ENCODE data around the gene DHDDS. TPM values are rescaled to one million over a fixed set of nuclear protein-coding genes. Genes with fewer than 3 reads are reported as not detected.
"Not testable (repeated sequence)": the region's sequence is repeated elsewhere in the genome, so short reads cannot be mapped to it uniquely, and the experiment has no call there.

Gene DHDDS
- total RNA-seq, 2 donors from 2014 or later, result 83.5 to 88.5 TPM

GRCh38 chr1:26498894-26499293, 66.8 kb downstream of the DHDDS start:
- no peak overlapping the region for H3K27ac ChIP-seq
- no peaks in the 10 kb centered on the region for H3K36me3 ChIP-seq
- TF ChIP-seq, protein P1, sequence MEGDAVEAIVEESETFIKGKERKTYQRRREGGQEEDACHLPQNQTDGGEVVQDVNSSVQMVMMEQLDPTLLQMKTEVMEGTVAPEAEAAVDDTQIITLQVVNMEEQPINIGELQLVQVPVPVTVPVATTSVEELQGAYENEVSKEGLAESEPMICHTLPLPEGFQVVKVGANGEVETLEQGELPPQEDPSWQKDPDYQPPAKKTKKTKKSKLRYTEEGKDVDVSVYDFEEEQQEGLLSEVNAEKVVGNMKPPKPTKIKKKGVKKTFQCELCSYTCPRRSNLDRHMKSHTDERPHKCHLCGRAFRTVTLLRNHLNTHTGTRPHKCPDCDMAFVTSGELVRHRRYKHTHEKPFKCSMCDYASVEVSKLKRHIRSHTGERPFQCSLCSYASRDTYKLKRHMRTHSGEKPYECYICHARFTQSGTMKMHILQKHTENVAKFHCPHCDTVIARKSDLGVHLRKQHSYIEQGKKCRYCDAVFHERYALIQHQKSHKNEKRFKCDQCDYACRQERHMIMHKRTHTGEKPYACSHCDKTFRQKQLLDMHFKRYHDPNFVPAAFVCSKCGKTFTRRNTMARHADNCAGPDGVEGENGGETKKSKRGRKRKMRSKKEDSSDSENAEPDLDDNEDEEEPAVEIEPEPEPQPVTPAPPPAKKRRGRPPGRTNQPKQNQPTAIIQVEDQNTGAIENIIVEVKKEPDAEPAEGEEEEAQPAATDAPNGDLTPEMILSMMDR (IDR thresholded peaks at IDR 0.05), result no peak
- DNase-seq, result no peak
- no peak overlapping the region for H3K4me3 ChIP-seq
- H3K27me3 ChIP-seq, result no peaks in the 10 kb centered on the region
- intact Hi-C loops (cut with DNase I), result loop anchor here (10.0 kb wide), 1 partner anchor 86 kb away; no protein-coding TSS in a partner anchor
- H3K9me3 ChIP-seq, result no peaks in the 10 kb centered on the region
- H3K4me1 ChIP-seq, result no peaks in the 10 kb centered on the region
- H3K9ac ChIP-seq (ENCODE audit: low read depth in 2 of 2, low read length in 2 of 2), result no peak overlapping the region

DNA sequence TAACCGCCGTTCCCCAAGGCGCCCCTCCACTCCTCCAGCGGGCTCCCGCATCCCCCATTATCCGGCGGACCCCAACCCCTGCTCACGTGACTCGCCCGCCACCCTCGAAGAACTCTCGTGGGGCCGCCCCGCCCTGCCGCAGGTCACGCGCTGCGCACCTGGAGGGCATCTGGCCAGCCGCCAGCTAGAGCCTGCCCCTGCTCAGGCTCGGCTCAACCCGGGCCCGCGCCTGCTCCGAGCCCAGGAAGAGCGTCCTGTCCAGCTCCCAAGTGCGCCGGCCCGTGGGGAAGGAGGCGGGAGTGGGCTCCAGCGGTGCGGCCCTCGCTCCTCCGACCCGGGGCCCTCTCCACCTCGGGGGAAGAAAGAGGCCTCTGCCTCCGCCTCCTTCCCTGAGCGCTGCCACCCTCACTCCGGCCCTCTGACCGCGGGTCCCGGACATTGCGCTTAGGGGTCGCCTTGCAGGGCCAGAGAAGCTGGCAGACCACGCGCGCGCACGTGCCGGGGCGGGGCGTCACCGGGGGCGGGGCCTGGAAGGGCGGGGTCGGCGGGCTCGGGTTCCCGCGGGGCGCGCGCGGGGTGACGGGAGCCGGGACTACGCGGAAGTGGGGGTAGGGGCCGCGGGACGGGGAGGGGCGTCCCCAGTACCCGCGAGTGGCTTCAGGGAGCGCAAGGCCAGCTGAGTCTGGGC, 68.5 kb downstream of the DHDDS start:
- H3K9ac ChIP-seq (ENCODE audit: low read depth in 2 of 2, low read length in 2 of 2), result peak overlapping the region; percentile 85 to 95
- H3K4me3 ChIP-seq, result peak overlapping the region; percentile 61
- H3K27me3 ChIP-seq, result no peaks in the 10 kb centered on the region
- peak; percentile 95 for DNase-seq
- peak overlapping the region; percentile 97 for H3K27ac ChIP-seq
- intact Hi-C loops (cut with DNase I), result no loop called here
- TF ChIP-seq, protein P1 (IDR thresholded peaks at IDR 0.05), result no peak
- H3K36me3 ChIP-seq, result no peaks in the 10 kb centered on the region
- H3K9me3 ChIP-seq, result no peaks in the 10 kb centered on the region
- no peaks in the 10 kb centered on the region for H3K4me1 ChIP-seq

DNA sequence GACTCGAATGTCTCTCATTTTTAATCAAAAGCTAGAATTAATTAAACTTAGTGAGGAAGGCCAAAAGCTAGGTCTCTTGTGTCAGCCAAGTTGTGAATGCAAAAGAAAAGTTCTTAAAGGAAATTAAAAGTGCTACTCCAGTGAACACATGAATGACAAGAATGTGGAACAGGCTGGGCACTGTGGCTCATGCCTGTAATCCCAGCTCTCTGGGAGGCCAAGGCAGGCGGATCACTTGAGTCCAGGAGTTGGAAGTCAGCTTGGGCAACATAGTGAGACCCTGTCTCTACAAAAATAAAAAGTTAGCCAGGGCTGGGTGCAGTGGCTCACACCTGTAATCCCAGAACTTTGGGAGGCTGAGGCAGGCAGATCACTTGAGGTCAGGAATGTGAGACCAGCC, 78.6 kb downstream of the DHDDS start:
- H3K27ac ChIP-seq; H3K36me3 ChIP-seq; H3K9ac ChIP-seq (ENCODE audit: low read depth in 2 of 2, low read length in 2 of 2); intact Hi-C loops (cut with DNase I); H3K9me3 ChIP-seq; H3K27me3 ChIP-seq; H3K4me1 ChIP-seq; DNase-seq; H3K4me3 ChIP-seq: not testable (repeated sequence)

- H3K4me3 ChIP-seq; H3K4me1 ChIP-seq; H3K36me3 ChIP-seq; H3K27me3 ChIP-seq; intact Hi-C loops (cut with DNase I); DNase-seq; H3K27ac ChIP-seq; H3K9ac ChIP-seq (ENCODE audit: low read depth in 2 of 2, low read length in 2 of 2); H3K9me3 ChIP-seq: not testable (repeated sequence)
Measured at GRCh38 chr1:26515836-26516235, 83.7 kb downstream of the DHDDS start.

- Histone ChIP-seq H3K27ac (no peak overlapping the region), H3K9me3 (no peaks in the 10 kb centered on the region), H3K4me3 (no peak overlapping the region), H3K9ac (ENCODE audit: low read depth in 2 of 2, low read length in 2 of 2) (no peak overlapping the region), H3K4me1 (no peaks in the 10 kb centered on the region), H3K36me3 (no peaks in the 10 kb centered on the region), H3K27me3 (no peaks in the 10 kb centered on the region)
- DNase-seq, result no peak
- intact Hi-C loops (cut with DNase I), result no loop called here
- TF ChIP-seq, protein P1 (IDR thresholded peaks at IDR 0.05), result no peak
Measured at GRCh38 chr1:26516987-26517765, 85.1 kb downstream of the DHDDS start.

- no peaks in the 10 kb centered on the region for H3K27me3 ChIP-seq
- no peaks in the 10 kb centered on the region for H3K36me3 ChIP-seq
- intact Hi-C loops (cut with DNase I), result no loop called here
- no peak for DNase-seq
- TF ChIP-seq, protein P1 (IDR thresholded peaks at IDR 0.05), result no peak
- H3K4me1 ChIP-seq, result no peaks in the 10 kb centered on the region
- H3K9ac ChIP-seq (ENCODE audit: low read depth in 2 of 2, low read length in 2 of 2), result no peak overlapping the region
- no peak overlapping the region for H3K4me3 ChIP-seq
- no peaks in the 10 kb centered on the region for H3K9me3 ChIP-seq
- no peak overlapping the region for H3K27ac ChIP-seq
Measured at GRCh38 chr1:26517766-26518049, 85.6 kb downstream of the DHDDS start.
